Transverse colon (tissue), 4 donors: ENCODE results near the gene UMAD1.

Experiments used
- EP300 ChIP-seq: sonication (generic); formaldehyde crosslinking; IDR thresholded peaks from one replicate; pipeline ENCODE4 v1.6.1; 2017; ENCODE audit warnings: antibody characterized with exemption, low read depth
- POLR2A ChIP-seq: fragments of 450-650 bp; IDR thresholded peaks from one replicate; pipeline ENCODE4 v1.6.1; 2016; ENCODE audit warnings: antibody characterized with exemption, mild to moderate bottlenecking, moderate library complexity
- POLR2AphosphoS5 ChIP-seq, 3 donors: sonication (generic); formaldehyde crosslinking; IDR thresholded peaks; one replicate each; pipeline ENCODE4 v1.6.1; 2016; ENCODE audit warnings: antibody characterized with exemption in 3 of 3
- TF ChIP-seq, protein P1 (sequence below), 5 experiments: fragments of 200-600 bp in 3 of 5; fragments of 450-650 bp in 2 of 5; sonication (generic) in 3 of 5; IDR thresholded peaks; 1 replicate in 2 of 5; 2 replicates in 3 of 5; pipeline ENCODE4 v1.5.1; 2016 to 2017; ENCODE audit warnings: antibody characterized with exemption in 5 of 5, inconsistent platforms in 3 of 5, mild to moderate bottlenecking in 2 of 5, moderate library complexity in 1 of 5

DNA sequence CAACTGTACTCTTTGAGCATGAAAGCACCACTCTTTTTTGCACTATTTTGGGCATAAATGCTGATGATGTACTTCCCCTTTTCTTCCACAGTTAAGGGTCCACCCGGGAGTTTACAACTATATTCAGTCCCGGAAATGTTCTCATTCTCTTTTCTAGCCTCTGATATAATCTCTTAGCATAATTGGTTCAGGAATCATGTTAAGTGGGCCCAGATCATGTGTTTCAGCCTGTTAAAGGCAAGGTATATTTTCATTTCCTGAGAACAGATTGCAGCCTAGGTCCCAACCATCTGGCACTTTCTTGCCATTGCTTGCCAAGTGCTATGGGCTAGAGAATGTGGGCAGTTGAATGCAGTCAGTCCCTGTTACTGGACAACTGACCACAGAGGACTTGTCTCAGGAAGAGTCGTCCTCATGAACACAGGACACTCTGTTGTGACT is 216.6 kb downstream of the UMAD1 start:
- no peak for TF ChIP-seq POLR2AphosphoS5 (IDR thresholded peaks at IDR 0.05)
- TF ChIP-seq, protein P1, sequence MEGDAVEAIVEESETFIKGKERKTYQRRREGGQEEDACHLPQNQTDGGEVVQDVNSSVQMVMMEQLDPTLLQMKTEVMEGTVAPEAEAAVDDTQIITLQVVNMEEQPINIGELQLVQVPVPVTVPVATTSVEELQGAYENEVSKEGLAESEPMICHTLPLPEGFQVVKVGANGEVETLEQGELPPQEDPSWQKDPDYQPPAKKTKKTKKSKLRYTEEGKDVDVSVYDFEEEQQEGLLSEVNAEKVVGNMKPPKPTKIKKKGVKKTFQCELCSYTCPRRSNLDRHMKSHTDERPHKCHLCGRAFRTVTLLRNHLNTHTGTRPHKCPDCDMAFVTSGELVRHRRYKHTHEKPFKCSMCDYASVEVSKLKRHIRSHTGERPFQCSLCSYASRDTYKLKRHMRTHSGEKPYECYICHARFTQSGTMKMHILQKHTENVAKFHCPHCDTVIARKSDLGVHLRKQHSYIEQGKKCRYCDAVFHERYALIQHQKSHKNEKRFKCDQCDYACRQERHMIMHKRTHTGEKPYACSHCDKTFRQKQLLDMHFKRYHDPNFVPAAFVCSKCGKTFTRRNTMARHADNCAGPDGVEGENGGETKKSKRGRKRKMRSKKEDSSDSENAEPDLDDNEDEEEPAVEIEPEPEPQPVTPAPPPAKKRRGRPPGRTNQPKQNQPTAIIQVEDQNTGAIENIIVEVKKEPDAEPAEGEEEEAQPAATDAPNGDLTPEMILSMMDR (IDR thresholded peaks at IDR 0.05), result no peak
- TF ChIP-seq POLR2A, result no peak
- TF ChIP-seq EP300, result no peak
